ENCODE measurements around the gene SLC66A2.

SLC66A2 gene

GRCh38 chr18:79964330-79965118 lies 13.1 kb upstream of the SLC66A2 start, which contains the start of gene HSBP1L1:
Gene HSBP1L1, plus strand, starts transcription at chr18:79964643. Its CDS starts 93 bp downstream, at chr18:79964736.
- peaks cover 13% of the 10 kb centered on the region for H3K4me1 ChIP-seq (ENCODE audit: insufficient read depth, low read length, poor library complexity, severe bottlenecking)
- no peaks in the 10 kb centered on the region for H3F3A ChIP-seq (ENCODE audit: low read depth)
- H3K9me3 ChIP-seq (ENCODE audit: insufficient read depth, low read depth, low read length), result no peaks in the 10 kb centered on the region
- no peaks in the 10 kb centered on the region for H3K9me2 ChIP-seq (replicated peaks; ENCODE audit: low read depth, low read length)
- no peaks in the 10 kb centered on the region for H3K79me2 ChIP-seq (ENCODE audit: insufficient read depth, low read length)
- TF ChIP-seq, protein P1, sequence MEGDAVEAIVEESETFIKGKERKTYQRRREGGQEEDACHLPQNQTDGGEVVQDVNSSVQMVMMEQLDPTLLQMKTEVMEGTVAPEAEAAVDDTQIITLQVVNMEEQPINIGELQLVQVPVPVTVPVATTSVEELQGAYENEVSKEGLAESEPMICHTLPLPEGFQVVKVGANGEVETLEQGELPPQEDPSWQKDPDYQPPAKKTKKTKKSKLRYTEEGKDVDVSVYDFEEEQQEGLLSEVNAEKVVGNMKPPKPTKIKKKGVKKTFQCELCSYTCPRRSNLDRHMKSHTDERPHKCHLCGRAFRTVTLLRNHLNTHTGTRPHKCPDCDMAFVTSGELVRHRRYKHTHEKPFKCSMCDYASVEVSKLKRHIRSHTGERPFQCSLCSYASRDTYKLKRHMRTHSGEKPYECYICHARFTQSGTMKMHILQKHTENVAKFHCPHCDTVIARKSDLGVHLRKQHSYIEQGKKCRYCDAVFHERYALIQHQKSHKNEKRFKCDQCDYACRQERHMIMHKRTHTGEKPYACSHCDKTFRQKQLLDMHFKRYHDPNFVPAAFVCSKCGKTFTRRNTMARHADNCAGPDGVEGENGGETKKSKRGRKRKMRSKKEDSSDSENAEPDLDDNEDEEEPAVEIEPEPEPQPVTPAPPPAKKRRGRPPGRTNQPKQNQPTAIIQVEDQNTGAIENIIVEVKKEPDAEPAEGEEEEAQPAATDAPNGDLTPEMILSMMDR (conservative IDR thresholded peaks at IDR 0.05; ENCODE audit: low read length), result no peak
- no peak for TF ChIP-seq EZH2phosphoT487 (IDR thresholded peaks at IDR 0.05; ENCODE audit: borderline replicate concordance)
- no peaks in the 10 kb centered on the region for H4K20me1 ChIP-seq (ENCODE audit: insufficient read depth, low read length, poor library complexity, severe bottlenecking)
- no peak within 1 kb of the TSS for H3K4me3 ChIP-seq (ENCODE audit: low read length, poor library complexity, severe bottlenecking)
- H3K9ac ChIP-seq (ENCODE audit: low read depth, low read length, poor library complexity, severe bottlenecking), result no peak within 1 kb of the TSS
- H3K27me3 ChIP-seq (ENCODE audit: insufficient read depth, low read length, poor library complexity, severe bottlenecking), result no peaks in the 10 kb centered on the region
- H2AFZ ChIP-seq (ENCODE audit: low read length), result no peak within 1 kb of the TSS
- no peak within 1 kb of the TSS for H3K4me2 ChIP-seq (ENCODE audit: low read depth, low read length, poor library complexity, severe bottlenecking)
- no peaks in the 10 kb centered on the region for H3K36me3 ChIP-seq (ENCODE audit: insufficient read depth, low read length)

DNA sequence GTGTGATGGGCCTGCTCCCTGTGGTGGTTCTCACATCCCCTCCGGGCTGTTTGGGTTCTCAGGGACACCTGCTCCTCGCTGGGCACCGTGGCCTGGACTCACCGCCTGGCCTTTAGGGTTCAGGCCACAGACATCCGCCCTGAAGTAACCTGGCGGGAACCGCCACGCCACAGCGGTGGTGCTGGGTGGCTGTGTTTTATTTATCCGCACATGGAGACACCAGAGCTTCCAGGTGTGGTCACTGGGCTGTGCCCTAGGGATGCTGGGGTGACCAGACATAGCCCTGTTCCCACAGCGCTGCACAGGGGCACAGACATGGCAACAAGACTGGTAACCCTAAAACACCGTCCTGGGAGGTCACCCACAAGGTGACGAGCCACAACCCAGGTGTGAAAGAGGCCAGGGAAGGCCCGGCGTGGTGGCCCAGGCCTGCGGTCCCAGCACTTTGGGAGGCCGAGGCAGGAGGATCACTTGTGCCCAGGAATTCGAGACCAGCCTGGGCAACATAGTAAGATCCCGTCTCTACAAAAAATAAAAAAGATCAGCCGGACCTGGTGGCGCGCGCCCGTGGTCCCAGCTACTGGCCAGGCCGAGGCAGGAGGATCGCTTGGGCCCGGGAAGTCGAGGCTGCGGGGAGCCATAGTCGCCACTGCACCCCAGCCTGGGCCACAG lies 12.3 kb upstream of the SLC66A2 start:
- no peaks in the 10 kb centered on the region for H3K9me2 ChIP-seq (replicated peaks; ENCODE audit: low read depth, low read length)
- H3K4me2 ChIP-seq (ENCODE audit: low read depth, low read length, poor library complexity, severe bottlenecking), result no peak overlapping the region
- H3K27me3 ChIP-seq (ENCODE audit: insufficient read depth, low read length, poor library complexity, severe bottlenecking), result no peaks in the 10 kb centered on the region
- peaks cover 14% of the 10 kb centered on the region for H3K4me1 ChIP-seq (ENCODE audit: insufficient read depth, low read length, poor library complexity, severe bottlenecking)
- no peaks in the 10 kb centered on the region for H3K9me3 ChIP-seq (ENCODE audit: insufficient read depth, low read depth, low read length)
- no peak for TF ChIP-seq EZH2phosphoT487 (IDR thresholded peaks at IDR 0.05; ENCODE audit: borderline replicate concordance)
- TF ChIP-seq, protein P1 (conservative IDR thresholded peaks at IDR 0.05; ENCODE audit: low read length), result no peak
- H3K79me2 ChIP-seq (ENCODE audit: insufficient read depth, low read length), result no peaks in the 10 kb centered on the region
- H3K36me3 ChIP-seq (ENCODE audit: insufficient read depth, low read length), result no peaks in the 10 kb centered on the region
- H3K4me3 ChIP-seq (ENCODE audit: low read length, poor library complexity, severe bottlenecking), result no peak overlapping the region
- H3F3A ChIP-seq (ENCODE audit: low read depth), result no peaks in the 10 kb centered on the region
- no peak overlapping the region for H2AFZ ChIP-seq (ENCODE audit: low read length)
- no peaks in the 10 kb centered on the region for H4K20me1 ChIP-seq (ENCODE audit: insufficient read depth, low read length, poor library complexity, severe bottlenecking)
- no peak overlapping the region for H3K9ac ChIP-seq (ENCODE audit: low read depth, low read length, poor library complexity, severe bottlenecking)

DNA sequence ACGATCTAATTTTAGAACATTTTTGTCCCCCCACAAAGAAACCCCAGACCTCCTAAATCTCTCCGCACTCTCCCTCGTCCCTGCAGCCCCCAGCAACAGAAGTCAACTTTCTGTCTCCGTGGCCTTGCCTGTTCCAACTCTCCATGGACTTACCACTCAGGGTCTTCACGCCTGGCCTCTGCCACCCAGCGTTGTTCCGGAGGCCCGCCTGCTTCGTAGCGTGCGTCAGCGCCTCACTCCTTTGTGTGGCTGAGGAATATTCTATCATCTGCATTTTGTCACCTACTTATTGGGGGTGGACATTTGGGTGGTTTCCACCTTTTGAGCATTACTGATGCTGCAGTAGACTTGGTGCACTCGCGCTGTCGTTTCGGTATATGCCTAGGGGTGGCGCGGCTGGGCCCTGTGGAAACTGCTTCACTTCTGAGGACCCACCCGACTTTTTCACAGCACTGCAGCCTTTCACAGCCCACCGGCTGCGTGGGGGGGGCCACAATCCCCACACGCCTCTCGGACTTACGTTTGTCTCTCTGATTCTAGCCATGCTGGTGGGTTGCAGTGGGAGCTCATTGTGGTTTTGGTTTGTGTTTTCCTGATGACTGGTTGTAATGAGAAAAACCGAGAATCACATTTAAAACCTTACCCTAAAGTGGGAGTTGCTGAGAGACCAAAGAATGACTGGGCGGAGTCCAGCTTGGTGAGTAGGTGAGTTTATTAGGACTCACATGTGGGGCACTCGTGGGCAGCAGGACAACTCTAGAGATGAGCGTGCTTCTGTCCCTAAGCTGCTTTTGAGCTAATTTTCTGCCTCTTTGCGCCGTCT lies 11.6 kb upstream of the SLC66A2 start:
- Histone ChIP-seq H3K4me3 (ENCODE audit: low read length, poor library complexity, severe bottlenecking) (no peak overlapping the region), H3K4me2 (ENCODE audit: low read depth, low read length, poor library complexity, severe bottlenecking) (no peak overlapping the region), H3K9me2 (replicated peaks; ENCODE audit: low read depth, low read length) (no peaks in the 10 kb centered on the region), H3K9ac (ENCODE audit: low read depth, low read length, poor library complexity, severe bottlenecking) (no peak overlapping the region), H4K20me1 (ENCODE audit: insufficient read depth, low read length, poor library complexity, severe bottlenecking) (no peaks in the 10 kb centered on the region), H3K9me3 (ENCODE audit: insufficient read depth, low read depth, low read length) (no peaks in the 10 kb centered on the region), H3K4me1 (ENCODE audit: insufficient read depth, low read length, poor library complexity, severe bottlenecking) (peaks cover 14% of the 10 kb centered on the region), H2AFZ (ENCODE audit: low read length) (no peak overlapping the region), H3K79me2 (ENCODE audit: insufficient read depth, low read length) (no peaks in the 10 kb centered on the region), H3K36me3 (ENCODE audit: insufficient read depth, low read length) (no peaks in the 10 kb centered on the region), H3K27me3 (ENCODE audit: insufficient read depth, low read length, poor library complexity, severe bottlenecking) (no peaks in the 10 kb centered on the region), H3F3A (ENCODE audit: low read depth) (no peaks in the 10 kb centered on the region)
- no peak for TF ChIP-seq EZH2phosphoT487 (IDR thresholded peaks at IDR 0.05; ENCODE audit: borderline replicate concordance)
- TF ChIP-seq, protein P1 (conservative IDR thresholded peaks at IDR 0.05; ENCODE audit: low read length), result no peak
